Hematopoietic multipotent progenitor cell treated with erythropoietin and hydrocortisone succinate and interleukin-3 and kit ligand, for 6 days (in vitro differentiated cells): Measurements from ENCODE around the gene MAP3K4.
"Not testable (repeated sequence)": the region's sequence is repeated elsewhere in the genome, so short reads cannot be mapped to it uniquely, and the experiment has no call there.

Source experiments
- DNase-seq: peaks from one replicate; pipeline ENCODE4 v3.0.0-alpha.2; 2015

Gene MAP3K4

GRCh38 chr6:161094955-161095354 is 103.4 kb downstream of the MAP3K4 start:
- DNase-seq: no peak

GRCh38 chr6:161095916-161096315 is 104.3 kb downstream of the MAP3K4 start:
- no peak for DNase-seq

- no peak for DNase-seq
These were observed 108.5 kb downstream of the MAP3K4 start for GRCh38 chr6:161100072-161100471.

- peak; percentile 23 for DNase-seq
These were observed 109.9 kb downstream of the MAP3K4 start for GRCh38 chr6:161101517-161101916.

GRCh38 chr6:161103475-161103874 is 111.9 kb downstream of the MAP3K4 start:
- no peak for DNase-seq

GRCh38 chr6:161104966-161105365 is 113.4 kb downstream of the MAP3K4 start:
- DNase-seq: no peak

- DNase-seq: no peak
These were observed 113.8 kb downstream of the MAP3K4 start for GRCh38 chr6:161105408-161105807.

GRCh38 chr6:161107779-161108730 is 116.5 kb downstream of the MAP3K4 start:
- DNase-seq: no peak

- no peak for DNase-seq
These were observed 117.3 kb downstream of the MAP3K4 start for GRCh38 chr6:161108916-161109315.

GRCh38 chr6:161109366-161109765 is 117.8 kb downstream of the MAP3K4 start:
- no peak for DNase-seq

- no peak for DNase-seq
These were observed 118.6 kb downstream of the MAP3K4 start for GRCh38 chr6:161110028-161110779.

GRCh38 chr6:161111261-161111660 is 119.7 kb downstream of the MAP3K4 start:
- no peak for DNase-seq

GRCh38 chr6:161115468-161115867 is 123.9 kb downstream of the MAP3K4 start:
- DNase-seq: no peak

- no peak for DNase-seq
These were observed 125.0 kb downstream of the MAP3K4 start for GRCh38 chr6:161116554-161116953.

- DNase-seq: no peak
These were observed 125.7 kb downstream of the MAP3K4 start for GRCh38 chr6:161117308-161117707.

GRCh38 chr6:161117942-161118341 is 126.4 kb downstream of the MAP3K4 start:
- no peak for DNase-seq

- not testable (repeated sequence) for DNase-seq
These were observed 131.8 kb downstream of the MAP3K4 start for GRCh38 chr6:161123319-161123718.

- DNase-seq: no peak
These were observed 134.0 kb downstream of the MAP3K4 start for GRCh38 chr6:161125591-161125990.

- no peak for DNase-seq
These were observed 135.6 kb downstream of the MAP3K4 start for GRCh38 chr6:161127071-161127740.

GRCh38 chr6:161128230-161128629 is 136.7 kb downstream of the MAP3K4 start:
- DNase-seq: no peak

GRCh38 chr6:161128680-161129196 is 137.2 kb downstream of the MAP3K4 start:
- DNase-seq: no peak

GRCh38 chr6:161130541-161130940 is 139.0 kb downstream of the MAP3K4 start:
- peak; percentile 58 for DNase-seq
